ENCODE measurements around the gene HYAL3.

Gene HYAL3

DNA sequence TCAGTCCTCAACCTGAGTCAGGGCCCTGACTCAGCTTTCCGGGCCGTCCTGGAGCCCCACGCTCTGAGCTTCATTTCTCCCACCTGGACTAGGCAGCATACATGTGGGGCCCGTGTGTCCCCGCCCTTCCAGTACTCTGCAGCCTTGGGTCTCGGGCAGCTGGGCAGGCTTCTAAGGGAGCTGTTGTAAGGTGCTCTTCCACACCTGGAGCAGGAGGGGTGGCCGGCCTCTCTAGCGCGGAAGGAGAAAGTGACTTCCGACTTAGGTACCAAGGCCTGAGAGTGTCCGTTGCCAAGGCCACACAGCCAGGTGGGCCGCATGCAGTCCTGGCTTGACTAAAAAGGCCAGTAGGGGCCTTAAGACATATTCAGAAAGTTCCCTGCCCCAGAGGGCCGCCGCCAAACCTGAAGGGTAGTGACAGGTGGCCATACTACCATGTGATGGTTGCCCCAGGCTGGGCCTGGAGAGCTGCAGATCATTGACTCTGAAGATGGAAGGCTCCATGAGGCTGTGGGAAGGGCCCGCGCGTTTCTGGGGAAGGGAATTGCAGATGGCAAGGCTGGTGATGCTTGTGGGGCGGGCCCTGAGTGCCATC, 39.7 kb downstream of the HYAL3 start:
- Histone ChIP-seq H3K36me3 (ENCODE audit: control insufficient read depth, insufficient read depth, low read length) (peaks cover 28% of the 10 kb centered on the region), H3K4me3 (ENCODE audit: low read length) (peak overlapping the region; percentile 45), H3K9ac (ENCODE audit: low read length) (no peak overlapping the region), H3K27me3 (ENCODE audit: control insufficient read depth, insufficient read depth, low read length) (peaks cover 3% of the 10 kb centered on the region), H3K4me1 (ENCODE audit: control insufficient read depth, insufficient read depth, low read length) (peaks cover 27% of the 10 kb centered on the region), H3K27ac (ENCODE audit: low read depth, low read length) (peak overlapping the region; percentile 97)

DNA sequence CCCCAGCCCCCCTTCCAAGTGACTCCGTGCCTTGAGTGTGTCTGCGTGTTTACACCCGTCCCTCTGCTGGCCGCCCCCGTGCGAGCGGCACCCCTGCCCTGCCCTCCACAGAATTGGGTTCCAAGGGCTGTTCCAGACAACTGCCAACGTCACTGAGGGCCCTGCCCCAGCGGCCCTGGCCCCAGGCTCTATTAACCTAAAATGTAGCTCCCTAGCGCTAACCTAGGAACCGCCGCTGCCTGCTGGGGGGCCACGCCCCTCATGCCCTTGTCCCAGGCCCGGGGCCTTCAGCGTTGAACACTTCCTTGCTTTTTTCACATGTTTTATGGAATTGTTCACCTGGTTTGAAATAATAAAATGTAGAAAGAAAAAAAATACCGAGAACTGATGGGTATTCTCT, 40.2 kb downstream of the HYAL3 start:
- peaks cover 21% of the 10 kb centered on the region for H3K4me1 ChIP-seq (ENCODE audit: control insufficient read depth, insufficient read depth, low read length)
- H3K4me3 ChIP-seq (ENCODE audit: low read length), result no peak overlapping the region

DNA sequence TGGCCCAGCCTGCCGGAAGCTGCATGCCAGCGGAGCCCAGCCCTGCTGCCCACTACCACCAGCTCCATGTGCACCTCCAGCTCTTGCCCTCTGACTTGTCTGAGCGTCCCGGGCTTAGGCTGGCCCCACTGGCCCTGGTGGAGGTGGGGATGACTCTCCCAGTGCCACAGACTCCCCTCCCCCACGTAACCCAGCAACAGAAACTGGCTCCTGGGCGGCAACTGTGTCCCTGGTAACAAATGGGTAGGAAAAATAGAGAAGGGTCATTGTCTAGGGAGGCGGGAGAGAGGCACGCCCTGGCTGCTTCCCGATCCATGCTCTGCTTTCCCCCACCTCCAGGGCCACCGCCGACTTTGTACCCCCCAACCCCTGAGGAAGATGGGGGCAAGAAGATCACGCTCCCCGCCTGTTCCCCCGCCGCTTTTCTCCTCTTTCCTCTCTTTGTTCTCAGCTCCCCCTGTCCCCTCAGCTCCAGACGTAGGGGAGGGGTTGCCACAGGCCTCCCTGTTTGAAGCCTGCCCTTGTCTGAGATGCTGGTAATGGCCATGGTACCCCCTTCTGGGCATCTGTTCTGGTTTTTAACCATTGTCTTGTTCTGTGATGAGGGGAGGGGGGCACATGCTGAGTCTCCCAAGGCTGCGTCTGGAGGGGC, 41.0 kb downstream of the HYAL3 start:
- Histone ChIP-seq H3K4me1 (ENCODE audit: control insufficient read depth, insufficient read depth, low read length) (peaks cover 21% of the 10 kb centered on the region), H3K27ac (ENCODE audit: low read depth, low read length) (peak overlapping the region; percentile 97), H3K36me3 (ENCODE audit: control insufficient read depth, insufficient read depth, low read length) (peaks cover 32% of the 10 kb centered on the region), H3K4me3 (ENCODE audit: low read length) (no peak overlapping the region), H3K27me3 (ENCODE audit: control insufficient read depth, insufficient read depth, low read length) (no peaks in the 10 kb centered on the region), H3K9ac (ENCODE audit: low read length) (no peak overlapping the region)

More for the DNA sequence above, 40.2 kb downstream of the HYAL3 start:
- peak overlapping the region; percentile 97 for H3K27ac ChIP-seq (ENCODE audit: low read depth, low read length)
- H3K27me3 ChIP-seq (ENCODE audit: control insufficient read depth, insufficient read depth, low read length), result no peaks in the 10 kb centered on the region
- H3K36me3 ChIP-seq (ENCODE audit: control insufficient read depth, insufficient read depth, low read length), result peaks cover 29% of the 10 kb centered on the region
- H3K9ac ChIP-seq (ENCODE audit: low read length), result no peak overlapping the region

DNA sequence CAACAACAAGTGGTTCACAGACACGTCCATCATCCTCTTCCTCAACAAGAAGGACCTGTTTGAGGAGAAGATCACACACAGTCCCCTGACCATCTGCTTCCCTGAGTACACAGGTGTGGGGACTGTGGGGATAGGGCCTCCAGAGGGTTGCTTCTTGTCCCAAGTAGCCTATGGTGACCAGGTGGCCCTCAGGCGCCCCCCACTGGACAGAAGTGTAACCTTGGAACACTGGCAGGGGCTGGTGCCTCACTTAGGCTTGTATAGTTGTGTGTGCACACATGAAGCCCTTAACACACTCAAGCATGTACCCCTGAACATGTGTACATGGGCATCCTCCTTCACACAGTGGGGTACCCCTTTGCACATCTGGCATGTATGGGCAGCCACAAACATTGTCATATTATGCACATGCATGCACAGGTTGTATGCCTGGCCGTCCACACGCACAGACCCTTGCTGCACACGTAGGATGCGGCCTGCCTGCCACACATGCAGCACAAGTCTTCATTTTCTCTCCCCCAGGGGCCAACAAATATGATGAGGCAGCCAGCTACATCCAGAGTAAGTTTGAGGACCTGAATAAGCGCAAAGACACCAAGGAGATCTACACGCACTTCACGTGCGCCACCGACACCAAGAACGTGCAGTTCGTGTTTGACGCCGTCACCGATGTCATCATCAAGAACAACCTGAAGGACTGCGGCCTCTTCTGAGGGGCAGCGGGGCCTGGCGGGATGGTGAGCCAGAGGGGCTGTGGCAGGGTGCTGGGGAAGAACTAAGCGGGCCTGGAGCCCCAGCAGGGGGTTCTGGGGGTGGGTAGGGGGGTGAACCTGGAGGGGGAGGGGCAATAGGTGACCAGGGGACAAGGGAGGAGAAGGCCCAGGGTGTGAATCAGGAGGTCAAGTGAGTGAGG, 42.0 kb downstream of the HYAL3 start:
- no peaks in the 10 kb centered on the region for H3K27me3 ChIP-seq (ENCODE audit: control insufficient read depth, insufficient read depth, low read length)
- H3K4me1 ChIP-seq (ENCODE audit: control insufficient read depth, insufficient read depth, low read length), result peaks cover 21% of the 10 kb centered on the region
- peaks cover 32% of the 10 kb centered on the region for H3K36me3 ChIP-seq (ENCODE audit: control insufficient read depth, insufficient read depth, low read length)
- no peak overlapping the region for H3K9ac ChIP-seq (ENCODE audit: low read length)
- no peak overlapping the region for H3K27ac ChIP-seq (ENCODE audit: low read depth, low read length)
- no peak overlapping the region for H3K4me3 ChIP-seq (ENCODE audit: low read length)

DNA sequence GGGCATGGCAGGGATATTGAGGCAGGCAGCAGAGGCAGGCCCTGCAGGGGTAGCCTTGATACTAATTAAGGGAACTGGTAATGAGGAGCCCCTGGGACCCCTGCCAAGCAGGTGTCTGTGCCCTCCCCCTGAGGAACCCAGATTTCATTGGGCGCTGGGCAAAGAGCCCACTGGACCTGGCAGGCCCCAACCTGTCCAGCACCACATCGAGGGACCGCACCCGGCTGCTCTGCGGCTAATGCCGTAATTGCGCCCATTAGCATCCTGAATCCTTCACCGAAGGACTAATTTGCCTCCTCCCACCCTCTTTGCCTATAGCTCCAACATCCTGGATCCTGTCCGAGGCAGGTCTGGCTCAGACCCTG, 44.0 kb downstream of the HYAL3 start:
- H3K9ac ChIP-seq (ENCODE audit: low read length), result no peak overlapping the region
- no peak overlapping the region for H3K4me3 ChIP-seq (ENCODE audit: low read length)
- no peak overlapping the region for H3K27ac ChIP-seq (ENCODE audit: low read depth, low read length)
- peaks cover 7% of the 10 kb centered on the region for H3K4me1 ChIP-seq (ENCODE audit: control insufficient read depth, insufficient read depth, low read length)
- peaks cover 39% of the 10 kb centered on the region for H3K36me3 ChIP-seq (ENCODE audit: control insufficient read depth, insufficient read depth, low read length)
- no peaks in the 10 kb centered on the region for H3K27me3 ChIP-seq (ENCODE audit: control insufficient read depth, insufficient read depth, low read length)

DNA sequence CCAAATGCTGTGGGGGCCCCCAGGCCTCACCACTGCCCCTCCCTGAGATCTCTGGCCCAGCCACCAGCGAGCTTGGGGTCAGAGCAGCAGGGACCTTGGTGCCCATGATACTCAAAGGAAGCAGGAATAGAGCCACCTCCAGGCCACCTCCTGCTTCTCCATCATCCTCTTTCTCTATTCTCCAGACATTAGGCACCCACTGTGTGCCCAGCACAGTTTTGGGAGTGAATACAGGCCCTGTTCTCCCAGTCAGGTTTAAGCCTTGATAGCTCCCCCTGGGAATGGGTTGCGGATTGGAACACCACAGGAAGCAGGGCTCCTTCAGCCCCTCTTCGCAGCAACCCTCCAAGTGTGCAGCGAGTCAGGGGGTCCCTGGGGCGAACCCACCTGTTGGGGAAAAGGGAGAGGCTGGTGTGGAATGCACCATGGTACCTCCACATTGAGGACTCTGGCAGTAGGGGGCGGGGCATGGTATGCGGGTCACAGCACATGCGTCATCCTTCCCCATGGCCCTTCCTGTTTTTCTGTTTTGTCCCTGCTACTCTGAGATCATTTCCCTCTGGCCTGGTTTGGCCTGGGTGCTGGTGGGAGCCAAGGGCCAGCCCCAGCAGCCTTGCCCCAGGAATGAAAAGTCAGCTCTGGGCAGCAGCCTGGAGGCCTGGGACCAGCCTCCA, 44.5 kb downstream of the HYAL3 start:
- Histone ChIP-seq H3K36me3 (ENCODE audit: control insufficient read depth, insufficient read depth, low read length) (peaks cover 39% of the 10 kb centered on the region), H3K27me3 (ENCODE audit: control insufficient read depth, insufficient read depth, low read length) (no peaks in the 10 kb centered on the region), H3K4me1 (ENCODE audit: control insufficient read depth, insufficient read depth, low read length) (peaks cover 5% of the 10 kb centered on the region), H3K27ac (ENCODE audit: low read depth, low read length) (no peak overlapping the region), H3K4me3 (ENCODE audit: low read length) (no peak overlapping the region), H3K9ac (ENCODE audit: low read length) (no peak overlapping the region)

DNA sequence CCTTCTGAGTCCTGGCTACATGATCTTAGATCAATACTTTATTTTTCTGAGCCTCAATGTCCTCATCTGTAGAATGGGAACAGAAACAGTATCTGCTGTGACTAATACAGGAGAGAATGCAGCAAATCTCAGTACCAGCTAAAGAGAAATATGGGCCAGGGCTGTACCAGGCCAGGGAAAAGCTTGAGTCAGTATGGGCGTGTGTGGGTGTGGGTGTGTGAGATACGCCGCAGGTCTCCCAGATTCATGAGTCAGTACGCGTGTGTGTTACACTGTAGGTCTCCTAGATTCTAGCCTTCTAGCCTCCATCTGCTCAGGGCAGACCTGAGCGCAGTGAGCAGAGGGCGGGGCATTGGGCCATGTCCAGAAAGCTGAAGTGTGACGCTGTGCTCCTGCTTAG, 48.0 kb downstream of the HYAL3 start:
- H3K4me1 ChIP-seq (ENCODE audit: control insufficient read depth, insufficient read depth, low read length), result peaks cover 7% of the 10 kb centered on the region
- H3K36me3 ChIP-seq (ENCODE audit: control insufficient read depth, insufficient read depth, low read length), result peaks cover 23% of the 10 kb centered on the region
- no peaks in the 10 kb centered on the region for H3K27me3 ChIP-seq (ENCODE audit: control insufficient read depth, insufficient read depth, low read length)
- no peak overlapping the region for H3K9ac ChIP-seq (ENCODE audit: low read length)
- no peak overlapping the region for H3K4me3 ChIP-seq (ENCODE audit: low read length)
- no peak overlapping the region for H3K27ac ChIP-seq (ENCODE audit: low read depth, low read length)

DNA sequence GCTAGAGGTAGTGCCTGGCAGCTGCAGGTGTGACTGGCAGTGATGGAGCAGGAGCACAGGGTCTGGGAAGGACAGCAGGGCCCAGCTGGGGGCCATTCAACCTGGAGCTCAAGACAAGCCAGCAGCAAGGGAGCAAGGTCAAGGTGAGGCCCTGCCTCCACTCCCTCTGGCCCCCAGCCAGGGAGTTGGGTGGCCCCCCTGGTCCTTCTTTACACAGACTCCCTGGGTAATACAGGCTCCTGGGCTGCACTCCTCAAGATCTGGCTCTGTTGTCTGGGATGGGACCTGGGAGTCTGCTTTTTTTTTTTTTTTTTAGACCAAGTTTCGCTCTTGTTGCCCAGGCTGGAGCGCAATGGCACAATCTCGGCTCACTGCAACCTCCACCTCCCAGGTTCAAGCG, 48.7 kb downstream of the HYAL3 start:
- H3K27ac ChIP-seq (ENCODE audit: low read depth, low read length), result no peak overlapping the region
- no peak overlapping the region for H3K4me3 ChIP-seq (ENCODE audit: low read length)
- no peaks in the 10 kb centered on the region for H3K27me3 ChIP-seq (ENCODE audit: control insufficient read depth, insufficient read depth, low read length)
- H3K4me1 ChIP-seq (ENCODE audit: control insufficient read depth, insufficient read depth, low read length), result peaks cover 11% of the 10 kb centered on the region
- H3K36me3 ChIP-seq (ENCODE audit: control insufficient read depth, insufficient read depth, low read length), result peaks cover 20% of the 10 kb centered on the region
- no peak overlapping the region for H3K9ac ChIP-seq (ENCODE audit: low read length)

DNA sequence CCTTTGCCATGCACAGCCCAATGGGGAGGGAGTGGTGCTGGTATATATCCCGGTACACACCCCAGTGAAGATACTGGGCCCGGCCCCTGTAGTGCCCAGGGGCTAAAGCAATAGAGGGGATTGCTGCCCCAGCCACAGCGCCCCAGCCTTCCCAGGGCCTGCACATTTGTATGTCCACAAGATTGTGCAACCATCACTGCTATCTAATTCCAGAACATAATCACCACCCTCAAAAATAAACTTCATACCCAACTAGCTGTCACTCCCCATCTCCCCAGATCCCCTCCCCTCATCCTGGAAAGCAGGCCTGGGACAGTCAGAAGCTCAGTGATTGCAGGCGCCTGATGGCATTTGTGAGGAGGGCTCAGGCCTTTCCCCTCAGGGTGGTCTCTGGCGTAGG, 49.7 kb downstream of the HYAL3 start:
- H3K36me3 ChIP-seq (ENCODE audit: control insufficient read depth, insufficient read depth, low read length), result peaks cover 13% of the 10 kb centered on the region

DNA sequence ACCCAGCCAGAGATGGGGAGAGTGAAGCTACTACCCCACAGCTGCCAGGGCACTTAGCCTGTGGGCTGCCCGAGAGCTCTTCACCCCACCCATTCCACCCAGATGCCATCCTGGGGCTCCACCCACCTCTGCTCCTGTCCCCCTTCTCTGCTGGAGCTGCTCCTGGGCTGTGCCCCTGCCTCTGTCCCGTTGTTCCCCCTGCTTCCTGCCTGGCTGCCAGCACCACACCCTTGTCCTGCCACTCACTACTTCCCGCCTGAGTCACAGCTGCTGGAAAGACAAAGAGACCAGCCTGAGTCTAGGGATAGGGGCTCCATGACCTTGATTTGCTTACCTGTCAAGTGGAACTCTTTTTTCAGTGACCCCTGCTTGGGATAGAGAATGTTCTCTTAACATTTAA, 50.8 kb downstream of the HYAL3 start:
- H3K9ac ChIP-seq (ENCODE audit: low read length), result no peak overlapping the region
- H3K36me3 ChIP-seq (ENCODE audit: control insufficient read depth, insufficient read depth, low read length), result peaks cover 10% of the 10 kb centered on the region
- H3K4me3 ChIP-seq (ENCODE audit: low read length), result no peak overlapping the region
- H3K4me1 ChIP-seq (ENCODE audit: control insufficient read depth, insufficient read depth, low read length), result peaks cover 12% of the 10 kb centered on the region
- H3K27me3 ChIP-seq (ENCODE audit: control insufficient read depth, insufficient read depth, low read length), result no peaks in the 10 kb centered on the region
- no peak overlapping the region for H3K27ac ChIP-seq (ENCODE audit: low read depth, low read length)

More for the DNA sequence above, 49.7 kb downstream of the HYAL3 start:
- Histone ChIP-seq H3K4me1 (ENCODE audit: control insufficient read depth, insufficient read depth, low read length) (peaks cover 12% of the 10 kb centered on the region), H3K9ac (ENCODE audit: low read length) (no peak overlapping the region), H3K27ac (ENCODE audit: low read depth, low read length) (no peak overlapping the region), H3K4me3 (ENCODE audit: low read length) (no peak overlapping the region), H3K27me3 (ENCODE audit: control insufficient read depth, insufficient read depth, low read length) (no peaks in the 10 kb centered on the region)

DNA sequence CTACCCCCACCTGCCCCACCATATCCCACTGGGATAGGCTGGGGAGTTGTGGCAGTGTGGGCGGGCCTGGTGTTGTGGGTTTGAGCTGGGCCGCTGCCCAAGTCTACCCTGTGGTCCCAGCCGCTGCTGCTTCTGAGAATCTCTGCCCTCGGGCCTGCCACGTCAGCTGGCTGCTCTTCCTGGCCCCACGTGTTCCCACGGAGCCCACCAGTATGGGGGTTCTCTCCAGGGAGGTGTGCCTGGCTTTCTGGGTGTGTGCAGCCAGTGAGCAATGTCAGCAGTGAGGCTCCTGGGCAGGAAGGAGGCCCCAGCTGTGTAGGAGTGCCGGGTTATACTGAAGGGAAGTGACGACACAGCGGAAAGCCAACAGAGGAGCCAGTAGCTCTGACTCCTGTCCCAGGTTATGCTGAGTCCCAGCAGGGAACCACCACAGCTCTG, 52.7 kb downstream of the HYAL3 start:
- Histone ChIP-seq H3K36me3 (ENCODE audit: control insufficient read depth, insufficient read depth, low read length) (peaks cover 5% of the 10 kb centered on the region), H3K4me3 (ENCODE audit: low read length) (peak overlapping the region; percentile 53), H3K9ac (ENCODE audit: low read length) (peak overlapping the region; percentile 3)

More for the DNA sequence above, 52.7 kb downstream of the HYAL3 start:
- Histone ChIP-seq H3K4me1 (ENCODE audit: control insufficient read depth, insufficient read depth, low read length) (peaks cover 13% of the 10 kb centered on the region), H3K27me3 (ENCODE audit: control insufficient read depth, insufficient read depth, low read length) (no peaks in the 10 kb centered on the region), H3K27ac (ENCODE audit: low read depth, low read length) (peak overlapping the region; percentile 53)
